Activated T-cell treated with anti-CD3 and anti-CD28 coated beads for 24 hours (primary cell): ENCODE results near the gene DUSP15.

Experiments
- DNase-seq: peaks from one replicate; pipeline ENCODE4 v3.0.0-alpha.2; 2020; ENCODE audit warnings: low read depth

The DUSP15 gene

GRCh38 chr20:31860390-31861134 lies 9.8 kb downstream of the DUSP15 start:
- no peak for DNase-seq

- no peak for DNase-seq
Measured at GRCh38 chr20:31859998-31860380, 10.3 kb downstream of the DUSP15 start.

GRCh38 chr20:31859266-31859997 lies 10.9 kb downstream of the DUSP15 start:
- no peak for DNase-seq

- DNase-seq = no peak
Measured at GRCh38 chr20:31858760-31859083, 11.6 kb downstream of the DUSP15 start.

- DNase-seq = no peak
Measured at GRCh38 chr20:31857861-31858759, 12.2 kb downstream of the DUSP15 start.

GRCh38 chr20:31856516-31856915 lies 13.8 kb downstream of the DUSP15 start:
- no peak for DNase-seq

- DNase-seq = no peak
Measured at GRCh38 chr20:31853481-31853880, 16.8 kb downstream of the DUSP15 start.

- DNase-seq = no peak
Measured at GRCh38 chr20:31851240-31851955, 18.9 kb downstream of the DUSP15 start.

GRCh38 chr20:31849306-31849930 lies 20.9 kb downstream of the DUSP15 start:
- DNase-seq = no peak

GRCh38 chr20:31848088-31848999 lies 22.0 kb downstream of the DUSP15 start:
- DNase-seq = no peak

- DNase-seq = no peak
Measured at GRCh38 chr20:31846793-31847138, 23.6 kb downstream of the DUSP15 start.

- DNase-seq = no peak
Measured at GRCh38 chr20:31845300-31845863, 24.9 kb downstream of the DUSP15 start, which contains the start of gene FOXS1. Gene FOXS1 (minus strand): TSS chr20:31845604. CDS start chr20:31845542, 62 bp downstream.

- no peak for DNase-seq
Measured at GRCh38 chr20:31844737-31845299, 25.5 kb downstream of the DUSP15 start.

GRCh38 chr20:31843881-31844280 lies 26.4 kb downstream of the DUSP15 start:
- no peak for DNase-seq

GRCh38 chr20:31843288-31843687 lies 27.0 kb downstream of the DUSP15 start:
- DNase-seq = no peak

GRCh38 chr20:31842471-31843157 lies 27.7 kb downstream of the DUSP15 start:
- no peak for DNase-seq

- no peak for DNase-seq
Measured at GRCh38 chr20:31841928-31842327, 28.4 kb downstream of the DUSP15 start.

- DNase-seq = no peak
Measured at GRCh38 chr20:31840906-31841816, 29.2 kb downstream of the DUSP15 start.
